ENCODE data around the gene EPHA2. TPM values are rescaled to one million over a fixed set of nuclear protein-coding genes. Genes with fewer than 3 reads are reported as not detected.

Gene EPHA2
- total and polyA plus RNA-seq, 2 experiments from 2014 or later = 7.5 to 51.2 TPM

- peaks cover 12% of the 10 kb centered on the region for H3K27me3 Mint-ChIP-seq (ENCODE audit: insufficient read depth, low read depth, poor library complexity)
- Histone ChIP-seq H3K4me1 (ENCODE audit: insufficient read depth) (peaks cover 54% of the 10 kb centered on the region), H4K20me1 (replicated peaks; ENCODE audit: insufficient read depth) (0 out of 2 replicates have a peak, but pooled peaks cover 3% of the 10 kb centered on the region), H3F3A (replicated peaks; ENCODE audit: low read depth) (0 out of 2 replicates have a peak, but pooled peaks cover 8% of the 10 kb centered on the region), H3K79me2 (replicated peaks; ENCODE audit: insufficient read depth) (no peaks in the 10 kb centered on the region), H3K9me2 (ENCODE audit: insufficient read depth) (no peaks in the 10 kb centered on the region), H3K36me3 (ENCODE audit: insufficient read depth) (no peaks in the 10 kb centered on the region), H3K4me3 (no peak overlapping the region), H3K27ac (ENCODE audit: low read depth) (no peak overlapping the region), H2AFZ (no peak overlapping the region), H3K27me3 (ENCODE audit: insufficient read depth) (no peaks in the 10 kb centered on the region), H3K4me2 (no peak overlapping the region)
- no peak for TF ChIP-seq EZH2phosphoT487 (IDR thresholded peaks at IDR 0.05; ENCODE audit: unreplicated experiment)
- no peak for TF ChIP-seq ZNF114 (CRISPR knock-in tag; IDR thresholded peaks at IDR 0.05)
- TF ChIP-seq REST (IDR thresholded peaks at IDR 0.05; ENCODE audit: unreplicated experiment) = no peak
- no peak for TF ChIP-seq POLR2AphosphoS5 (IDR thresholded peaks at IDR 0.05; ENCODE audit: low read depth)
- TF ChIP-seq NANOG (IDR thresholded peaks at IDR 0.05; ENCODE audit: borderline replicate concordance) = no peak
- TF ChIP-seq, protein P1, sequence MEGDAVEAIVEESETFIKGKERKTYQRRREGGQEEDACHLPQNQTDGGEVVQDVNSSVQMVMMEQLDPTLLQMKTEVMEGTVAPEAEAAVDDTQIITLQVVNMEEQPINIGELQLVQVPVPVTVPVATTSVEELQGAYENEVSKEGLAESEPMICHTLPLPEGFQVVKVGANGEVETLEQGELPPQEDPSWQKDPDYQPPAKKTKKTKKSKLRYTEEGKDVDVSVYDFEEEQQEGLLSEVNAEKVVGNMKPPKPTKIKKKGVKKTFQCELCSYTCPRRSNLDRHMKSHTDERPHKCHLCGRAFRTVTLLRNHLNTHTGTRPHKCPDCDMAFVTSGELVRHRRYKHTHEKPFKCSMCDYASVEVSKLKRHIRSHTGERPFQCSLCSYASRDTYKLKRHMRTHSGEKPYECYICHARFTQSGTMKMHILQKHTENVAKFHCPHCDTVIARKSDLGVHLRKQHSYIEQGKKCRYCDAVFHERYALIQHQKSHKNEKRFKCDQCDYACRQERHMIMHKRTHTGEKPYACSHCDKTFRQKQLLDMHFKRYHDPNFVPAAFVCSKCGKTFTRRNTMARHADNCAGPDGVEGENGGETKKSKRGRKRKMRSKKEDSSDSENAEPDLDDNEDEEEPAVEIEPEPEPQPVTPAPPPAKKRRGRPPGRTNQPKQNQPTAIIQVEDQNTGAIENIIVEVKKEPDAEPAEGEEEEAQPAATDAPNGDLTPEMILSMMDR (conservative IDR thresholded peaks at IDR 0.05; ENCODE audit: low read depth in 2 of 2) = no peak
- TF ChIP-seq EZH2 (IDR thresholded peaks at IDR 0.05; ENCODE audit: low read depth, unreplicated experiment) = no peak
- no peak for TF ChIP-seq JUNB (IDR thresholded peaks at IDR 0.05; ENCODE audit: unreplicated experiment)
- no peak for TF ChIP-seq STAT1 (IDR thresholded peaks at IDR 0.05; ENCODE audit: unreplicated experiment)
- no peak for TF ChIP-seq ETS1 (IDR thresholded peaks at IDR 0.05)
- TF ChIP-seq ZNF331 (CRISPR knock-in tag; IDR thresholded peaks at IDR 0.05; ENCODE audit: low read depth) = no peak
- no peak for TF ChIP-seq CREB1 (CRISPR knock-in tag; IDR thresholded peaks at IDR 0.05; ENCODE audit: low read depth)
- no peak for TF ChIP-seq ZNF462 (CRISPR knock-in tag; IDR thresholded peaks at IDR 0.05)
- H3K4me3 Mint-ChIP-seq = no peak overlapping the region
- peaks cover 10% of the 10 kb centered on the region for H3K36me3 Mint-ChIP-seq (ENCODE audit: low read depth)
- DNase-seq (ENCODE audit: low spot score) = no peak
- H3K27ac Mint-ChIP-seq = no peak overlapping the region
- H3K4me1 Mint-ChIP-seq = peaks cover 66% of the 10 kb centered on the region
- no peak for ATAC-seq
- H3K9me3 Mint-ChIP-seq = no peaks in the 10 kb centered on the region
Measured at GRCh38 chr1:16118706-16119105, 37.2 kb downstream of the EPHA2 start.

Measured in GM23338 (cell line).